ENCODE measurements around the gene QKI. TPM values are rescaled to one million over a fixed set of nuclear protein-coding genes. Genes with fewer than 3 reads are reported as not detected.

Gene QKI
- total RNA-seq, 1 experiment from 2014 or later: 176 TPM

- Histone ChIP-seq H3K4me1 (ENCODE audit: insufficient read depth, low read length) (no peaks in the 10 kb centered on the region), H4K91ac (ENCODE audit: insufficient read length, low read depth, low read length) (no peak overlapping the region), H3K23ac (ENCODE audit: insufficient read length, low read depth, low read length) (no peak overlapping the region), H3T11ph (ENCODE audit: low read length) (no peak overlapping the region), H3K18ac (ENCODE audit: insufficient read length, low read depth, low read length) (no peak overlapping the region), H3K4ac (ENCODE audit: low read depth, low read length) (no peak overlapping the region), H3K56ac (ENCODE audit: insufficient read length, low read depth, low read length) (no peak overlapping the region), H4K20me1 (ENCODE audit: control insufficient read depth, insufficient read depth, insufficient read length) (no peaks in the 10 kb centered on the region), H3K79me2 (ENCODE audit: insufficient read depth, low read length) (no peaks in the 10 kb centered on the region), H3K9me3 (ENCODE audit: control insufficient read depth, low read depth, low read length) (no peaks in the 10 kb centered on the region), H2AFZ (ENCODE audit: low read length) (no peak overlapping the region), H3K23me2 (ENCODE audit: insufficient read length, low read depth, low read length, poor library complexity, severe bottlenecking) (no peaks in the 10 kb centered on the region), H3K27ac (ENCODE audit: insufficient read length, low read depth, low read length) (no peak overlapping the region), H4K5ac (ENCODE audit: insufficient read length, low read depth, low read length) (no peak overlapping the region), H3K9ac (ENCODE audit: extremely low read depth, insufficient read length, low read length) (no peak overlapping the region), H3K14ac (ENCODE audit: insufficient read depth, low read length) (no peak overlapping the region), H4K8ac (replicated peaks; ENCODE audit: insufficient read length, low read depth, low read length) (no peak overlapping the region), H2BK15ac (ENCODE audit: low read depth, low read length) (no peak overlapping the region), H3K79me1 (ENCODE audit: insufficient read depth, low read depth, low read length, poor library complexity, severe bottlenecking) (no peaks in the 10 kb centered on the region), H2BK12ac (ENCODE audit: insufficient read length, low read depth, low read length) (no peak overlapping the region), H2AK5ac (ENCODE audit: insufficient read length, low read length) (no peak overlapping the region), H2BK5ac (ENCODE audit: insufficient read length, low read length) (no peak overlapping the region), H3K27me3 (ENCODE audit: insufficient read depth, low read length) (no peaks in the 10 kb centered on the region), H2BK120ac (ENCODE audit: low read depth, low read length, poor library complexity, severe bottlenecking) (no peak overlapping the region), H3K4me2 (ENCODE audit: insufficient read depth, insufficient read length, low read length) (no peak overlapping the region), H2BK20ac (ENCODE audit: low read depth, low read length, poor library complexity, severe bottlenecking) (no peak overlapping the region)
- no peak for TF ChIP-seq CTCF (conservative IDR thresholded peaks at IDR 0.05)
- Mint-ChIP-seq H3K9me3 (peaks cover 0 to 4% of the 10 kb centered on the region in 2 experiments; a peak in 1 of 5 replicates), H3K36me3 (ENCODE audit: insufficient read depth in 1 of 3, low read depth in 3 of 3) (peaks cover 0 to 6% (median 0%) of the 10 kb centered on the region in 3 experiments; a peak in 1 of 7 replicates), H3K27ac (no peak overlapping the region), H3K4me3 (no peak overlapping the region), H3K27me3 (ENCODE audit: low read depth) (no peaks in the 10 kb centered on the region), H3K4me1 (peaks cover 10% of the 10 kb centered on the region in 2 experiments)
- no CpG with 5 or more reads among the region's 5 CpGs for WGBS (ENCODE audit: extremely low coverage, insufficient read length, low lambda C conversion rate)
- no peak for DNase-seq
Observed at GRCh38 chr6:163383912-163384311, 30.6 kb upstream of the QKI start.
